HG02973 (cell line): ENCODE measurements around the gene FGF10.

Experiments
- ATAC-seq: cut with Tn5 transposase; IDR thresholded peaks from one replicate; pipeline ENCODE4 v1.9.1; 2021; ENCODE audit warnings: moderate library complexity; ENCODE audit not compliant: unreplicated experiment

FGF10 gene

DNA sequence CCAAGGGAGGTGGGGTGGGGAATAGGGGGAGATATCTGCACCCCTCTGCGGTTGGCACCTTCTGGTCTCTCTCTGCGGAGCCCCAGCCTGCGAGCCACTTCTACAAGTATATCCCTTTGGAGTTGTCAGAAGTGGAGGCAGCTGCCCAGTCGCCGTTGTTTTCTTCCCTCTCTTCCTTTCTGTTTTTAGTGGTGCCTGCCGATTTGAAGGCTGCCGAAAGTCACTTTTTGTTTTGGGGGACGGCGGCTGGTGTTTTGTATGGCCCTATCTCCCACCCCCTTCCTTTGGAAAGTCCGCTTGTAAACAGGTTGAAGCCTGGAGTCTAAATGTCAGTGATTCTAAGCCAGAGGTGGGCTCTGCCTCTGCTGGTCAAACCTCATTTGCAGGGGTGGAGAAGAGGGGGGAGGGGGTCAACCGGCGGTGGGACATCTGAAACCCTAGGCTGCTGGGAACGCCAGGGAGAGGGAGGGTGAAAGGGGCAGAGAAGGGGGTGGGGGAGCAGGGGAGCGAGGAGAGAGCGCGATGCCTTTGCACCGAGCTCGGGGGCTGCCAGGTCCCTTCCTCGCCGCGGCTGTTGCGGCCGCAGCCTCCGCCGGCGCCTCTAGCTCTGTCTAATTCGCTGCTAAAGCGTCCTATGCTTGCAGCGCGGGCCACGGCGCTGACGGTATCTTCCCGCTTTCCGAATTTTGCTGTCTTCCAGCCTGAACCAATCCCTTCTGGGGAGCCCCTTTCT, at the start of gene FGF10:
Gene FGF10, minus strand, starts transcription at position 331 of the 733 bp plus-strand sequence. CDS start 738 bp downstream, outside the sequence.
- ATAC-seq = no peak

DNA sequence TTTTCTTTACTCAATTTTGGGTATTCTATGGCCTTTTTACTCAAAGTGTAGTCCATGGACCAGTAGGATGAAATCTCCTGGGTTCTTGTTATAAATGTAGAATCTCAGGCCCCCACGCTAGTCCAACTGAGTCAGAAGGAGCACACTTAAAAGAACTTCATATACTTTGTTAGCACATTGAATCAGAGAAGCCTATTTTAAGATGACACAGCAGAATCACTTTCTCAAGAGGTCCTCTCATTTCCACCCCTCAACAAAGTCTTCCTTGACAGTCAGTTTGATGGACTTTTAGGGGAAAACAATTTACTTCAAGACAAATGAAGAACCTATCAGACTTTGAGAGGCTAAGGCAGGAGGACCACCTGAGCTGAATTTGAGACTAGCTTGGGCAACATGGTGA, 37.7 kb upstream of the FGF10 start:
- no peak for ATAC-seq

DNA sequence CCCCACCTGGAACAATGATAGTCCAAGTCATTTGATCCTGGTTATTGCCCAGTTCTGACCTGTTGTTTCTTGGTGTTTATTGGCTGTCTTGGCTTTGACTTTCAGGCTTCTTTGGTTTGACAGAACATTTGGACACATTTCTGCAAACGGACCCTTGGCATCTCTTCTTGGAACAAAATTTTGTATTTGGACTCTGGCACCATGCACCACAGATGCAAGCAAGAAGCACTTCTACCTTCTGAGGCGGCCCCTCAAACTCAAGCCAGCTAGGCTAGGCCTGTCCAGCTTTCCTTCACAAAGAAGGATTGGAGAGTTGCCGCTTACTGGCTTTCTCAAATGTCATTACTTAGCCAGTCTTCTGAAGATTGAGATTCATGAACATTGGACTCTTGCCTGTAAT, 23.1 kb upstream of the FGF10 start:
- ATAC-seq = no peak

DNA sequence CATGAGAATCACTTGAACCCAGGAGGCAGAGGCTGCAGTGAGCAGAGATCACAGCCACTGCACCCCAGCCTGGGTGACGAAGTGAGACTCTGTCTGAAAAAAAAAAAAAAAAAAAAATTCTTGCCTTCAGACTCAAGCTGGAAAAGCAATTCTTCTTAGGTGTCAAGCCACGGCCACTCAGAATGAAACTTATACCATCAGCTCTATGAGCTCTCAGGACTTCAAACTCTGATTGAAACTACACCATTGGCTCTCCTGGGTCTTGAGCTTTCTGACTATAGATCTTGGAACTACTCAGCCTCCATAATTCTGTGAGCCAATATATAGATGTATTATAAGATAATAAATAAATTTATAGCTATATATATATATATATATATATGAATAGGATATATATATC, 12.9 kb upstream of the FGF10 start:
- no peak for ATAC-seq

DNA sequence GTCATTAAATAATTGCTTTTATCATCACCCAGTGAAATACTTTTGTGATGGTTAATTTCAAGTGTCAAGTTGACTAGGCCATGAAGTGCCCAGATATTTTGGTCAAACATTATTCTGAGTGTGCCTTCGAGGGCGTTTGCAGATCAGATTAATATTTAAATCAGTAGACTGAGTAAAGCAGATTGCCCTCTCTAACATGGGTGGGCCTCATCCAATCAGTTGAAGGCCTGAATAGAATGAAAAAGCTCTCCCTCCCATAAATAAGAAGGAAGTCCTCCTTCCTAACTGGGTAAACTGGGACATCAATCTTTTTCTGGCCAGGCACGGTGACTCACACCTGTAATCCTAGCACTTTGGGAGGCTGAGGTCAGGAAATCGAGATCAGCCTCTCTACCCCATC, 12.4 kb upstream of the FGF10 start:
- no peak for ATAC-seq

DNA sequence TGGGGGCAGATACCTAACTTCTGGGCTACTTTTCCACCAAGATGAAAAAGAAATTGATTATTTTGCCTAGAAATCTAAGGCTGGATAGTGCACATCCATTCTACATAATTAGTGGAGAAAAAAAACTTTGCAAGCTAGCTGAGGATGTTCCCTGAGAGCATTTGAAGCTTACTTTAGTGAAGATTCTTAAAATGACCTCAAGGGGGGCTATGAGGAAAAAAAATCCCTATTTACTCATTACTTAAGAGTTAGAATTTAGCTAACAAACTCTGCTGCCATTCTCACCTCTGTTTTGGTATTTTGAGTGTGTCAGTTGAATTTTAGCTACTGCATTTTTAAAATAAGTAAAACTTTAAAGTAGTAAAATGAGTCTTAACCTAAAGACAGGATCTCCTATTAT, 9.2 kb upstream of the FGF10 start:
- ATAC-seq = no peak

DNA sequence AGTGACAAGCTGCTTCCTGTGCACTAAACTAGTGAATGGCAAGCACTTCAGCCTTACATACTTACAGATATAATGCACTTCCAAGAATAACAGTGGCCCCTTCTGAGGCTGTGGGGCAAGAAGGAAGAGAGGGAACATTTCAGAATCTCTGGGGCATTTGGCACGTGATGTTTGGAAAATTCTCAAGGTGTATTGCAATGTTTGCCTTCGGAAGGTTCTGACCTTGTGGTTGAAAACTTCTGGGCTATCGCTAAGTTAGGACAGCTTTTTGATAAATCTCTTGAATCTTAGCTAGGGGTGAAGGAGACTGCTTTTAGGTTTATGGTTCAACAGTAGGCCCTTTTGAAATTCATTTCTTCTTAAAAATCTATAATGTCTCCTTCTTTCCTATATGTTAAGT, 7.1 kb upstream of the FGF10 start:
- no peak for ATAC-seq

DNA sequence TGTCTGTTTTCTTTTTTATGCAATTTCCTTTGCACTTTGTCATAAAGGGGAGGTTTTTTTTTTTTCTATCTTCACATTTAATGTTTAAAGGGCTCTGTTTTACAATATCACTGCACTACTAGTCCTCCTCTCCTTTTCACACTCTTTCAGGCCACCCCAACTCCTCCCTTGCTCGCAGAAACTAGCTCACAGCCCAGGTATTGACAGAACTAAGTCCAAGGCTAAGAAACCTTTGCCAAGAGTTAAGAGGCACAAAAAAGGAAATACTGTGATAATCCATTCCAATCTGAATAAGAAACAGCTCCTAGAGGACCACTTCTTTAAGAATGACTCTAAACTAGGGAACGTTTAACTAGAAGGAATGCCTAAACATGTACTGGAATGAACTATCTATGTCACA, 1.1 kb upstream of the FGF10 start:
- no peak for ATAC-seq

DNA sequence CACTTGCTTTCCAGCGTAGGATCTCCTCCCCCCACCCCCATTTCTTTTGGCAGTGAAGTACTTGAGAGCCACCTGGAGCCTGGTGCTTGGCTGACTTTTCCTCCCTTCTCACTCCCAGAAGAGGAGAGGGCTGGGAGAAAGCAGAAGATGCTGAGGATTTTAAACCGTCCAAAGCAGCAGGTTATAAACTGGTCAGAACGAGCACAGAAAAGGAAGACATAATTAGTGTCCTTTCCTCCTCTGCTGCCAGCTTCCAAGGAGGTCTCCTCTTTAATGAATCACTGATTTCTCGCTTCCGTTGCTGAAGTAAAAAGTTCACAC, 563 bp upstream of the FGF10 start:
- no peak for ATAC-seq

DNA sequence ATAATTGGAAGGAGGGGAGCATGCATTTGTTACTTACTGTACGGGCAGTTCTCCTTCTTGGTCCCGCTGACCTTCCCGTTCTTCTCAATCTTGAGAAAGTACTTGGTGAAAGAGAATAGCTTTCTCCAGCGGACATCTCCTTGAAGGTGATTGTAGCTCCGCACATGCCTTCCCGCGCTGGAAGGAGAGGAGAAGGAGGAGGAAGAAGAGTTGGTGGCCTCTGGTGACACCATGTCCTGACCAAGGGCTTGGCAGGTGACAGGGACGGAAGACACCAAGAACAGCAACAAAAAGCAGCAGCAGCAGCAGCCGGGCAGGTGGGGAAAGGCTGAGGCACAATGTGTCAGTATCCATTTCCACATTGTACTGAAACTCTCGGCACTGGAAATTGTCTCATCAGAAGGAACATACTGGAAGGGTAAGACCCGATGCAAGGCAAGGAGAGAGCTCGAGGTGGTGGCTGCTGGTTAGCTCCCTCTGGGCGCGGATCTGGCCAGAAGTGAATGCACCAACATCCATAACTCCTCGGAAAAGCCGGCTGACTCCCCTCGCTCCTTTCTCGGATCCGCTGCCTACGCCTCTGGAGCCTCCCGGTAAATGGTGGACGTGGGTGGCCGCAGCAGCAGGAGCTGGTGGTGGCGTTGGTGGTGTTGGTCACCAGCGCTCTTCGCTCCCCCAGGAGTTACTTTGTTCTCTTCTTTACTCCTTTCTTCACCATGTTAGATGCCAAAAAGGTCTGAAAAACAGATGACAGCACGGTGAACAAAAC, 715 bp downstream of the FGF10 start:
- no peak for ATAC-seq

DNA sequence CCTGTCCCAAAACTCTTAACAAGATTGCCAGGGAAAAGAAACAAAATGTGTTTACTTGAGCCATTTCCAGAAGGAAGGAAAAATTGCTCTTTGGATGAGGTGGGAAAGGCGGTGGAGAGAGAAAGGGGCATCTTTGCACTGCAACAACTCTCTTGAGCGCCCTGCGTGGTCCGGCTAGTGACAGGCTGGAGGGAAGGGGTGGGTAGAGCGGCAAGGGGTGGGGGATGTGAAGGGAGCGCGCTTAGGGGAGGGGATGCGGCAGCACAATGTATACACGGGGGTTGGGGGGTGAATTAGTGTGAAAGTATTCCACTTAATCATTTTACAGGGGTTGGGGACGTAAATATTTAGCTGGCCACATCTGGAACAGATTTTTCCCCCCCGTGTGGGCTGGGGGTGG, 1.3 kb downstream of the FGF10 start:
- no peak for ATAC-seq

DNA sequence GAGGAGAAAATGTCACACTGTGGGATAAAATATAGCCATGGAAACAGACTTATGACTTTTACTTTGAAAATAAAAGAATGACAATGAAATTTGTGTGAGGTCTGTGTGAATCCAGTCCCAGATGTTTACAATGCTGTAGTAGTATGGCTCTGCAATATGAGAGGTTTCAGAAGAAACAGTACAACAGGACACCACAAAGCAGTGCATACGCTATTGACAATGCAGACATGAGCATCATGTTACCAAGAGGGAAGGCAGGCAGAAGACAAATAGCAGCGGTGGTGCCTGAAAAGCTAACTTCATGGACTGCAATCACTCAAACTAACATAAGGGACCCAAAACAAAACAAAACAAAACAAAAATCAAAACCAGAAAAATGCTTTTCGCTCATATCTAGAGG, 1.8 kb downstream of the FGF10 start:
- no peak for ATAC-seq

DNA sequence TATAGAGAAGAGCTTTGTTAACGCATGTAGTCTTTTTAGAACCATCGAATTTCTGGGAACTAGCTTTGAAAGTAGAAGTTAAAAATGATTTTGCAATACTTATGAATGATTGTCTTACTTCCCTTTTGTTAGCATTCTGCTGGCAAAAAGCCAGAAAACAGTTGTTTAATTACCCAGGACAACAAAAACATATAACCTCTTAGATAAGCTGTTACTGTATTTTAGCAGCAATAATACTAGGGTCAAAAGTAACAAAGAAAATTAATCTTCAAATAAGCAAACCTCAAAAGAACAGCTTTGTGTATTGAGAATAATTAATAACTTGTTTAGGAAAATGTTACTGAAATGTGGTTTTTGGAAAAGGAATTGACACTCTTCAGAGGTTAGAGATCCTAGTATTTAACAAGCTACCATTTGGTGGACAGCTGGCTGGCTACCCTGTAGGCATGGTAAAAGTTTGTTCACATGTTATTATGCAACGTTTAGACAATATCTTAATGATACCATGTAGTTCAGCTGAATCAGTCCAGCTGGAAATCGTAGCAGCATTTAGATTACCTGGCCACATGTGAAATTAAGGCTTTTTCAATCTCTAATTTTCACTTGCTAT, 3.8 kb downstream of the FGF10 start:
- ATAC-seq = no peak

DNA sequence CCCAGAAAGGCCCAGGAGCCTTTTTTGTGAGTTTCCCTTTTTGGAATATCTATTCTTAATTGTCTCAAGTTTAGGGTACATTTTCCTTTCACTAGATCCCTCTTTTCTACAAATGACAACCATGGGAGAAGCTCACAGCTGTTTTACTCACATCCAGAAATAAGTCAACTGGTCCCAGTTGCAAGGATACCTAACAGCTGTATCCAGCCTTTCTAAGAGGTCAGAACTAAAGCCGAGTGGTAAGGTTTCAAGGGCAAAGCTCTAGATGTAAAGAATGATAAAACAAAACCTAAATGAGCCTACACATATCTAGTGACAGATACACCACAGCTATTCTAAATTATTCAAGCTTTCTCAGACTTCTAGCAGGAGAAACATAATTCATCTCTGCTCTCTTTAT, 4.4 kb downstream of the FGF10 start:
- ATAC-seq = no peak

DNA sequence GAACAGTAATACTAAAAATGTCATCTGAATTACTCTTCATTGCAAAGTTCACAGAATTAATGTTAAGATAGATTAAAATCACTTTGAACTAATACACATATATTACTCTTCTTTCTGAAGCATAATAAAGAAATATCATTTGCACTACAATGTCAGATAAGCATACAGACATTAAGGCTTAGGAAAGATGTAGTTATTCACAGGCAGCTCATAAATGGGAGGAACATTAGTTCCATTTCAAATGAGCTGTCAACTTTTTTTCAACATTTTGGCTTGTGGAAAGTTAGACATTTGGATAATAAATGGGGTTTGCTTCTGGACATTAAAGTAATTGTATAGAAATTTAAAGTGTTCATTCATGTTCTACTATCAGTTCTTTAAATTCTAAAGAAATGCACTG, 6.3 kb downstream of the FGF10 start:
- no peak for ATAC-seq

DNA sequence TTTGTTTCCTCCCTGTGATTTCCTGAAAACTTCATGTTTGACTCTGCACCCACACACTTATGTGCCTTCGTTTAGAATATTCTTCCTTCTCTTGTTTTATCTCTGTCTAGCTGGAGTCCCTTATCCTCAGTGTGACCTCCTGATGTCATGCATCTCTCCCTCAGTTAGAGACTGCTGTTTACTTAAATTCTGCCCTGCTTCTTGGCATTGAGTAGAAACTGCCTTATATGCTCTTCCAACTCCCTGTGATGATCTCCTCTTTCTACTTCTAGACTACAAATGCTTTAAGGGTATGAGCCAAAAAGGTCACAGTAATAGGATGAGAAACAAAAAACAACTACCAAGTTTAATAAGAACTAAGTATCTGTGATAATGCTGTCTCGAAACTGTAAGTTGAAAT, 12.2 kb downstream of the FGF10 start:
- no peak for ATAC-seq

DNA sequence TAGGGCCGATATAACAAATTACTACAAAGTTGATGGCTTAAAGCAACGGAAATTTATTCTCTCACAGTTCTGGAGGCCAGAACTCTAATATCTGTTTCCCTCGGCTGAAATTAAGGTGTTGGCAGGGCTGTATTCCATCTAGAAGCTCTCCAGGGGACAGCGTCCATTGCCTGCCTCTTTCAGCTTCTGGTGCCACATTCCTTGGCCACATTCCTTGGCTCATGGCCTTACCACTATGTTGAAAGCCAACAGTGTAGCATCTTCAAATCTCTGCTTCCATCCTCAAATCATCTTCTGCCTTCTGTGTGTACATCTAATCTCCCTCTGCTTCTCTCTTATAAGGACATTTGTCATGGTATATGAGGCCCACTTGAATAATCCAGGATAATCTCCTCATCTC, 17.2 kb downstream of the FGF10 start:
- no peak for ATAC-seq

DNA sequence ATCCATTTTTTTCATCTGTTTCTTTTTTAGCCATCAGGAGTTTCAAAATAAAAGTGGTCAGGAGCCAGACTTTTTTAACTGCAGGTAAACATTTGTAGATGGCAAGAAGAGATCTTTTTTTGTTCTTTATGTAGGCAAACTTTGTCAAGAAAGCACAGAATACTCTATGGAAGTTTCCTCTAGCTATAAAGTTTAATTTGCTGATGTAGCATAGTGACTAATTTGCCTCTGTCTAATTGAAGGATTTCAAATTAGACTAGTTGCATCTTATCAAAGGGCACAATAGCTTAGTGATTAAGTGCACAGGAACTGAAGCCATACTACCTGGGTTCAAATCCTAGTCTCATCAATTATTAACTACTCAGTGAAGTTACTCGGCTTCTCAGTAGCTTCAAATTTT, 22.0 kb downstream of the FGF10 start:
- no peak for ATAC-seq

DNA sequence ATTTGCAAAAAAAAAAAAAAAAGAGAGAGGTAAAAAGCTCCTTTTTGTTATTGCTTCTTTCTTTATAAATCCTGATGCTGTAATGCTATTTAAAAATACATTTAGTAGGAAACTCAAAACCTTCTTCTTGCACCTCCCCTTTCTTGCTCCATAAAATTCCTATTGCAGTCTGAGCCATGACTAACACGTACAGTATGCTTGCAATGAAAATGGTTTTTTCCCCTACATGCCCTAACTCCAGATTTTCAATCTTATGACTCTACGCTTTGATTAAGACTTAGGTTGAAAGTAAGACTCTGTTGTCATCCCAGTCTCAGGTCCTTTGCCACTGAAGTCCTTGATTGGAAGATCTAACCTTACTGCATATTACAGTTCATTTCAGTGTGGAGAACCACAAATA, 23.9 kb downstream of the FGF10 start:
- no peak for ATAC-seq

DNA sequence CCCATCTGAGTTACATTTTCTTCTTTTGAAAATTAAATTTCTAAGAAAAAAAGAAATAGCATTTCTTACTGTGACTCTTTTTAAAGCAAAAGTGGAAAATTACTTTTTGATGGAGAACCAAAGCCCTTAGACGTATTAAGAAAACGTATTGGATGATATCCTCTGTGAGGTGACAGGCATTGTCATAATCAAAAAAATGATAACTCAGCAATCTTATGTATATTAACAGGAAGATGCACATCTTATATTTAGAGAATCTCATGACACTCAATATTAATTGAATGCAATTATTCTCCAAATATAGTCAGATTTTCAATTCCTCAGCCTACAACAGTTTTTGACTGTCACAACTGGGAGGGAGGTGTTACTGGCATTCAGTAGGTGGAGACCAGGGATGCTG, 25.1 kb downstream of the FGF10 start:
- ATAC-seq = no peak

DNA sequence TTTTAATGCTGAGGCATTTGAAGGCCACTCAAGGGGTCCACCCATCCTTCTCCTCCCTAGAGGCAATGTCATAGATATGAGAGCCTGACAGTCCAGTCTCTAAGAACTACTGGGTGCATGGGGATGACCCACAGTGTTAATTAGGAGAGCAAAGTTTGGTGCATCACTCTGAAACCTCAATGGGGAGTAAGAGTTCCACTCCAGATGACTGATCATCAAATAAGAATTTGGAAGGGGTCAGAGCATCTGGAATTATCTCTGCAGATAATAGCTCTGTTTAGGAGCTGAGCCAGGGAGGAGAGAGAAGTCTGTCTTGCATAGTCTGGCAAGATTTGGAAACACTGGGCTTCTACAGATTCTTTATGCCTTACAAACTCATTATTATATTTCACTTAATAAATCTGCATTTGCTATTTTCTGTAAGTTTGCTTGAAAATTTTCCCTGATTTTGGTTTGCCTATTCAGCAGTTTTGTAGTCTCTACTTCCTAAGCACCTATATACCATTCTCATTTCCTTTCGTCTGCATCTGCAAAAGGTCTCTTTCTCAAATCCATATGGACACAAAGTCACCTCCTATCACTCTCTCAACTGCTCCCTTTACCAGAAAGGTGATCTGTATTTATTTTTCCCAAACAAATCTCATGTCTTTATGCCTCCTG, 27.7 kb downstream of the FGF10 start:
- ATAC-seq = no peak

DNA sequence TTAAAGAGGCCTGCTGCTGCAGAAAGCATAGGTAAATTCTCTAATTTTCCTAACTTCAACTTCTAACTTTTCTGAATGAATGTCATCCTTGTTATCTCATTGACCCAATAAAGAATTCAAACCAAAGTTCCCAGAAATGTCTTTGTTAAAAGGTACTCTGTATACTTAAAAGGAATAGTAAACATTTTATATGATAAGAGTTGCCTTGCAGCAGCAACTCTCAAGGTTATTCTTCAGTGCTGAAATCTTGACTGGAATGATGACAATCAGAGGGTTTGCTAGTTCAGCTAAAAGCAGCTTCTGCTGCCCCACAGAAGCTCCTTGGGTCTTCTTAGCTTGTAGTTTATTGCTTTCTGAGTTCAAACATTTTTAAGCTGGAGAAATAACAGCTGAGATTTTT, 28.3 kb downstream of the FGF10 start:
- no peak for ATAC-seq
